Measurements from ENCODE around the gene F3.

- TF ChIP-seq CEBPB (IDR thresholded peaks at IDR 0.05; ENCODE audit: borderline replicate concordance, low read depth, low read length) (no peak), JUN (CRISPR knock-in tag; IDR thresholded peaks at IDR 0.05) (no peak), AHDC1 (CRISPR knock-in tag; IDR thresholded peaks at IDR 0.05; ENCODE audit: borderline replicate concordance) (no peak), CTCF (CRISPR knock-in tag; IDR thresholded peaks at IDR 0.05) (peak; percentile 47), ZNF20 (CRISPR knock-in tag; IDR thresholded peaks at IDR 0.05) (no peak), NR3C1 (CRISPR knock-in tag; IDR thresholded peaks at IDR 0.05) (no peak), ZNF143 (CRISPR knock-in tag; IDR thresholded peaks at IDR 0.05) (no peak), SIN3A (IDR thresholded peaks at IDR 0.05; ENCODE audit: borderline replicate concordance, low read depth, low read length) (no peak), RAD21 (CRISPR knock-in tag; IDR thresholded peaks at IDR 0.05) (no peak), ZNF687 (CRISPR knock-in tag; IDR thresholded peaks at IDR 0.05) (no peak)
These were observed 19.3 kb downstream of the F3 start for GRCh38 chr1:94522304-94522703.
